HepG2 (cell line): Measurements from ENCODE around the gene EMC9. TPM values are rescaled to one million over a fixed set of nuclear protein-coding genes. Genes with fewer than 3 reads are reported as not detected.

ENCODE experiments used
- FOSL2 ChIP-seq: sonication (generic); formaldehyde crosslinking; IDR thresholded peaks from 2 replicates; pipeline ENCODE4 v1.4.0; 2020; ENCODE audit warnings: missing genetic modification reagents
- GABPB1 ChIP-seq: IDR thresholded peaks from 2 replicates; pipeline ENCODE4 v1.6.1; 2016; ENCODE audit warnings: mild to moderate bottlenecking, missing genetic modification reagents, moderate library complexity, missing compliant biosample characterization
- KDM5B ChIP-seq: sonication (generic); formaldehyde crosslinking; IDR thresholded peaks from 2 replicates; pipeline ENCODE4 v1.4.0; 2020; ENCODE audit warnings: missing genetic modification reagents, mild to moderate bottlenecking, borderline replicate concordance
- MYC ChIP-seq: sonication (generic); formaldehyde crosslinking; IDR thresholded peaks from 2 replicates; pipeline ENCODE4 v1.9.0; 2021; ENCODE audit warnings: missing genetic modification reagents, borderline replicate concordance
- NAIF1 ChIP-seq: sonication (generic); formaldehyde crosslinking; IDR thresholded peaks from 2 replicates; pipeline ENCODE4 v1.5.0; 2020; ENCODE audit warnings: mild to moderate bottlenecking, missing genetic modification reagents, borderline replicate concordance
- POLR2A ChIP-seq, 2 experiments: IDR thresholded peaks; 2 replicates each; pipeline ENCODE4 v1.6.1; 2011; ENCODE audit warnings: low read depth in 2 of 2, low read length in 2 of 2, mild to moderate bottlenecking in 1 of 2, moderate library complexity in 1 of 2; ENCODE audit not compliant: insufficient read depth in 1 of 2
- RBM22 ChIP-seq: fragments of 200-400 bp; formaldehyde crosslinking; optimal IDR thresholded peaks from 2 replicates; pipeline ENCODE3; 2017; ENCODE audit warnings: mild to moderate bottlenecking, low read length, moderate library complexity
- RXRA ChIP-seq: sonication (generic); formaldehyde crosslinking; IDR thresholded peaks from 2 replicates; pipeline ENCODE4 v1.5.1; 2020; ENCODE audit warnings: missing genetic modification reagents
- ZFY ChIP-seq: sonication (generic); formaldehyde crosslinking; IDR thresholded peaks from 2 replicates; pipeline ENCODE4 v1.4.0; 2020; ENCODE audit warnings: missing genetic modification reagents
- ZNF337 ChIP-seq: sonication (generic); formaldehyde crosslinking; IDR thresholded peaks from 2 replicates; pipeline ENCODE4 v1.5.1; 2020; ENCODE audit warnings: missing genetic modification reagents, low read depth, mild to moderate bottlenecking, borderline replicate concordance
- ZNF83 ChIP-seq: sonication (generic); formaldehyde crosslinking; IDR thresholded peaks from 2 replicates; pipeline ENCODE4 v1.4.0; 2020; ENCODE audit warnings: missing genetic modification reagents, mild to moderate bottlenecking, borderline replicate concordance
- polyA plus RNA-seq, 8 experiments: library from polyadenylated mRNA; depleted of rRNA in 3 of 8; stranded (reverse) in 7 of 8; unstranded in 1 of 8; fragments of >200 nt; fragmentation: Illumina TruSeq in 4 of 8; extraction: Trizol in 4 of 8; gene quantifications; 2 replicates each; pipeline versions ENCODE4 v1.2.1 to v1.2.3, GENCODE V29; 2011 to 2016; ENCODE audit warnings: low read depth in 4 of 8, missing spikeins in 1 of 8, mixed read lengths in 1 of 8; ENCODE audit not compliant: insufficient read depth in 1 of 8
- total RNA-seq, 5 experiments: library from RNA; depleted of rRNA; stranded (reverse); fragments of >200 nt; fragmentation: Illumina TruSeq; extraction: Trizol; gene quantifications; 2 replicates each; pipeline ENCODE4 v1.2.3, GENCODE V29; 2016; ENCODE audit warnings: low read depth in 1 of 5
- TF ChIP-seq, protein P1 (sequence below): sonication (generic); formaldehyde crosslinking; IDR thresholded peaks from 2 replicates; pipeline ENCODE4 v1.4.0; 2020; ENCODE audit warnings: mild to moderate bottlenecking, missing genetic modification reagents
- TF ChIP-seq, protein P2 (sequence below): sonication (generic); formaldehyde crosslinking; IDR thresholded peaks from 2 replicates; pipeline ENCODE4 v1.4.0; 2020; ENCODE audit warnings: missing genetic modification reagents, borderline replicate concordance
- TF ChIP-seq, protein P3 (sequence below): sonication (generic); formaldehyde crosslinking; IDR thresholded peaks from 2 replicates; pipeline ENCODE4 v1.5.1; 2020; ENCODE audit warnings: missing genetic modification reagents, mild to moderate bottlenecking, borderline replicate concordance
- TF ChIP-seq, protein P4 (sequence below): sonication (generic); formaldehyde crosslinking; IDR thresholded peaks from 2 replicates; pipeline ENCODE4 v1.5.0; 2020; ENCODE audit warnings: mild to moderate bottlenecking, missing genetic modification reagents, borderline replicate concordance
- TF ChIP-seq, protein P5 (sequence below): sonication (generic); formaldehyde crosslinking; IDR thresholded peaks from 2 replicates; pipeline ENCODE4 v1.8.0; 2022; ENCODE audit warnings: mild to moderate bottlenecking, missing genetic modification reagents, moderate library complexity

The EMC9 gene
- total and polyA plus RNA-seq, 2 of the 13 experiments (the other 11 are each of a cell fraction or from before 2014, with no cell fraction given) = 60.5 to 78.7 TPM

DNA sequence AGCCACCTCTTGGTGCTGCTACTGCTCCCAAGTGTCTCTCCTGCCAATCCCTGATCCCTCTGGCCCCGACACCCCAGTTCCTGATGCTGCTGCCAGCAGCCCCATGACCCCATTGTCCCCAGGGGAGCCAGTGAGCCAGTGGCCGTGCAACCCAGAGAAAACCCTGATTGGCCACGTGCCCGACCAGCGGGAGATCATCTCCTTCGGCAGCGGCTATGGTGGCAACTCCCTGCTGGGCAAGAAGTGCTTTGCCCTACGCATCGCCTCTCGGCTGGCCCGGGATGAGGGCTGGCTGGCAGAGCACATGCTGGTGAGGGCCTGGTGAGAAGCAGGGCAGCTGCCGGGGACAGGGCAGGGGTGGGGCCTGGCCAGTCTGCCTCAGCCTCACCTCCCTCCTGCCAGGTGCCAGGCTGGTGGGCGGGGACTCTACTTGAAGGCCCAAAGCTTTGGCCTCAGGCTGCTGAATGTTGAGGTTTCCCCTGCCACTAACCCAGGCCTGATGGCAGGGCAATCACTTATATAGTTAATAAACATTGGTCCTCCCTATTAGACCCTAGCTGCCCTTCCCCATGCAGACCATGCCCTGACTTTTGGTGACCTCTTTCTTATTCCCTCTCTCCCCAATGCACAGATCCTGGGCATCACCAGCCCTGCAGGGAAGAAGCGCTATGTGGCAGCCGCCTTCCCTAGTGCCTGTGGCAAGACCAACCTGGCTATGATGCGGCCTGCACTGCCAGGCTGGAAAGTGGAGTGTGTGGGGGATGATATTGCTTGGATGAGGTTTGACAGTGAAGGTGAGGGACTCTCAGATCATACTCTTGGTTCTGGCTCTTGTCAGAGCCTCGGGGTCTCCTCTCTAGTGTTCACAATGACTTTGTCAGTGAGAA, 42.2 kb downstream of the EMC9 start (continued):
- TF ChIP-seq, protein P1, sequence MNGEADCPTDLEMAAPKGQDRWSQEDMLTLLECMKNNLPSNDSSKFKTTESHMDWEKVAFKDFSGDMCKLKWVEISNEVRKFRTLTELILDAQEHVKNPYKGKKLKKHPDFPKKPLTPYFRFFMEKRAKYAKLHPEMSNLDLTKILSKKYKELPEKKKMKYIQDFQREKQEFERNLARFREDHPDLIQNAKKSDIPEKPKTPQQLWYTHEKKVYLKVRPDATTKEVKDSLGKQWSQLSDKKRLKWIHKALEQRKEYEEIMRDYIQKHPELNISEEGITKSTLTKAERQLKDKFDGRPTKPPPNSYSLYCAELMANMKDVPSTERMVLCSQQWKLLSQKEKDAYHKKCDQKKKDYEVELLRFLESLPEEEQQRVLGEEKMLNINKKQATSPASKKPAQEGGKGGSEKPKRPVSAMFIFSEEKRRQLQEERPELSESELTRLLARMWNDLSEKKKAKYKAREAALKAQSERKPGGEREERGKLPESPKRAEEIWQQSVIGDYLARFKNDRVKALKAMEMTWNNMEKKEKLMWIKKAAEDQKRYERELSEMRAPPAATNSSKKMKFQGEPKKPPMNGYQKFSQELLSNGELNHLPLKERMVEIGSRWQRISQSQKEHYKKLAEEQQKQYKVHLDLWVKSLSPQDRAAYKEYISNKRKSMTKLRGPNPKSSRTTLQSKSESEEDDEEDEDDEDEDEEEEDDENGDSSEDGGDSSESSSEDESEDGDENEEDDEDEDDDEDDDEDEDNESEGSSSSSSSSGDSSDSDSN = peak; percentile 18; the same call in 1 of the 2 replicates
- TF ChIP-seq POLR2A (IDR thresholded peaks at IDR 0.05; ENCODE audit: insufficient read depth in 1 of 2, low read depth in 2 of 2, low read length in 2 of 2) = 0 out of 4 replicates have a peak, but pooled peaks of 1 of the 2 experiments have one; percentile 28
- TF ChIP-seq, protein P2, sequence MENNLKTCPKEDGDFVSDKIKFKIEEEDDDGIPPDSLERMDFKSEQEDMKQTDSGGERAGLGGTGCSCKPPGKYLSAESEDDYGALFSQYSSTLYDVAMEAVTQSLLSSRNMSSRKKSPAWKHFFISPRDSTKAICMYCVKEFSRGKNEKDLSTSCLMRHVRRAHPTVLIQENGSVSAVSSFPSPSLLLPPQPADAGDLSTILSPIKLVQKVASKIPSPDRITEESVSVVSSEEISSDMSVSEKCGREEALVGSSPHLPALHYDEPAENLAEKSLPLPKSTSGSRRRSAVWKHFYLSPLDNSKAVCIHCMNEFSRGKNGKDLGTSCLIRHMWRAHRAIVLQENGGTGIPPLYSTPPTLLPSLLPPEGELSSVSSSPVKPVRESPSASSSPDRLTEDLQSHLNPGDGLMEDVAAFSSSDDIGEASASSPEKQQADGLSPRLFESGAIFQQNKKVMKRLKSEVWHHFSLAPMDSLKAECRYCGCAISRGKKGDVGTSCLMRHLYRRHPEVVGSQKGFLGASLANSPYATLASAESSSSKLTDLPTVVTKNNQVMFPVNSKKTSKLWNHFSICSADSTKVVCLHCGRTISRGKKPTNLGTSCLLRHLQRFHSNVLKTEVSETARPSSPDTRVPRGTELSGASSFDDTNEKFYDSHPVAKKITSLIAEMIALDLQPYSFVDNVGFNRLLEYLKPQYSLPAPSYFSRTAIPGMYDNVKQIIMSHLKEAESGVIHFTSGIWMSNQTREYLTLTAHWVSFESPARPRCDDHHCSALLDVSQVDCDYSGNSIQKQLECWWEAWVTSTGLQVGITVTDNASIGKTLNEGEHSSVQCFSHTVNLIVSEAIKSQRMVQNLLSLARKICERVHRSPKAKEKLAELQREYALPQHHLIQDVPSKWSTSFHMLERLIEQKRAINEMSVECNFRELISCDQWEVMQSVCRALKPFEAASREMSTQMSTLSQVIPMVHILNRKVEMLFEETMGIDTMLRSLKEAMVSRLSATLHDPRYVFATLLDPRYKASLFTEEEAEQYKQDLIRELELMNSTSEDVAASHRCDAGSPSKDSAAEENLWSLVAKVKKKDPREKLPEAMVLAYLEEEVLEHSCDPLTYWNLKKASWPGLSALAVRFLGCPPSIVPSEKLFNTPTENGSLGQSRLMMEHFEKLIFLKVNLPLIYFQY (CRISPR knock-in tag) = no peak
- TF ChIP-seq RBM22 = peak; percentile 93
- TF ChIP-seq NAIF1 = no peak
- no peak for TF ChIP-seq ZNF337 (CRISPR knock-in tag)
- no peak for TF ChIP-seq ZNF83
- TF ChIP-seq, protein P3, sequence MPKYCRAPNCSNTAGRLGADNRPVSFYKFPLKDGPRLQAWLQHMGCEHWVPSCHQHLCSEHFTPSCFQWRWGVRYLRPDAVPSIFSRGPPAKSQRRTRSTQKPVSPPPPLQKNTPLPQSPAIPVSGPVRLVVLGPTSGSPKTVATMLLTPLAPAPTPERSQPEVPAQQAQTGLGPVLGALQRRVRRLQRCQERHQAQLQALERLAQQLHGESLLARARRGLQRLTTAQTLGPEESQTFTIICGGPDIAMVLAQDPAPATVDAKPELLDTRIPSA = no peak
- TF ChIP-seq MYC (CRISPR knock-in tag) = 0 out of 2 replicates have a peak, but pooled peaks have one; percentile 35
- peak; percentile 15; the same call in 1 of the 2 replicates for TF ChIP-seq RXRA (CRISPR knock-in tag)
- TF ChIP-seq, protein P4, sequence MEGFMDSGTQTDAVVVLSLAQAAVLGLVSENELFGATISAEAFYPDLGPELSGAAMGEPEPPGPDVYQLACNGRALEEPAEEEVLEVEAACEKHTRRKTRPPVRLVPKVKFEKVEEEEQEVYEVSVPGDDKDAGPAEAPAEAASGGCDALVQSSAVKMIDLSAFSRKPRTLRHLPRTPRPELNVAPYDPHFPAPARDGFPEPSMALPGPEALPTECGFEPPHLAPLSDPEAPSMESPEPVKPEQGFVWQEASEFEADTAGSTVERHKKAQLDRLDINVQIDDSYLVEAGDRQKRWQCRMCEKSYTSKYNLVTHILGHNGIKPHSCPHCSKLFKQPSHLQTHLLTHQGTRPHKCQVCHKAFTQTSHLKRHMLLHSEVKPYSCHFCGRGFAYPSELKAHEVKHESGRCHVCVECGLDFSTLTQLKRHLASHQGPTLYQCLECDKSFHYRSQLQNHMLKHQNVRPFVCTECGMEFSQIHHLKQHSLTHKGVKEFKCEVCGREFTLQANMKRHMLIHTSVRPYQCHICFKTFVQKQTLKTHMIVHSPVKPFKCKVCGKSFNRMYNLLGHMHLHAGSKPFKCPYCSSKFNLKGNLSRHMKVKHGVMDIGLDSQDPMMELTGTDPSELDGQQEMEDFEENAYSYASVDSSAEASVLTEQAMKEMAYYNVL (CRISPR knock-in tag) = peak; percentile 35; the same call in 1 of the 2 replicates
- TF ChIP-seq ZFY (CRISPR knock-in tag) = peak; percentile 26; the same call in 1 of the 2 replicates
- TF ChIP-seq GABPB1 (CRISPR knock-in tag) = peak; percentile 47; the same call in 1 of the 2 replicates
- TF ChIP-seq, protein P5, sequence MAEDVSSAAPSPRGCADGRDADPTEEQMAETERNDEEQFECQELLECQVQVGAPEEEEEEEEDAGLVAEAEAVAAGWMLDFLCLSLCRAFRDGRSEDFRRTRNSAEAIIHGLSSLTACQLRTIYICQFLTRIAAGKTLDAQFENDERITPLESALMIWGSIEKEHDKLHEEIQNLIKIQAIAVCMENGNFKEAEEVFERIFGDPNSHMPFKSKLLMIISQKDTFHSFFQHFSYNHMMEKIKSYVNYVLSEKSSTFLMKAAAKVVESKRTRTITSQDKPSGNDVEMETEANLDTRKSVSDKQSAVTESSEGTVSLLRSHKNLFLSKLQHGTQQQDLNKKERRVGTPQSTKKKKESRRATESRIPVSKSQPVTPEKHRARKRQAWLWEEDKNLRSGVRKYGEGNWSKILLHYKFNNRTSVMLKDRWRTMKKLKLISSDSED (CRISPR knock-in tag) = no peak
- TF ChIP-seq KDM5B = 0 out of 2 replicates have a peak, but pooled peaks have one; percentile 39
- TF ChIP-seq FOSL2 = no peak
